ENCODE results near the gene TMOD1. TPM values are rescaled to one million over a fixed set of nuclear protein-coding genes. Genes with fewer than 3 reads are reported as not detected.
"Not testable (repeated sequence)": the region's sequence is repeated elsewhere in the genome, so short reads cannot be mapped to it uniquely, and the experiment has no call there.

TMOD1 gene
- total RNA-seq, 1 donor from 2014 or later = 0.49 TPM

DNA sequence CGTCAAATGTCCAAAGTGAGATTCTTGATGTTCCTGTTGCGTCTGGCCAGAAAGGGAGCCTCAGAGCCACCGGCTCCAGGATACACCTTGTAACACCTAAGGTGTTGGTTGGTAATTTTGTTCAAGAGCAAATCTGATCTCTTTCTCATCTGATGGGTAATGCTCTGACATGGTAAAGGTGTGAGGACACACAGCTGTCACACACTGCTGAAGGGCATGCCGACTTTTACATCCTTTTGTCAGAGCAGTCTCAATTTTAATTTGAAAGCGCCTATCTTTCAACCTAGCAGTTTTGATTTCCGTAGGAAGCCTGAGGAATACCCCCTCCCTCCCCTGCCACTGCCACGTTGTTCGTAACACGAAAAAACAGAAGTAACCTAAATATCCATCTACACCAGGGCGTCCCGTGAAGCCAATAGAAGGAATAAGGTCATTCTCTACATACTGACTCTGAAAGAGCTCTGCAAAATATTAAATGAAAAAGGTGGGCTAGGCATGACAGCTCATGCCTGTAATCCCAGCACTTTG, 74.3 kb downstream of the TMOD1 start:
- H3K27me3 Mint-ChIP-seq (ENCODE audit: low read depth) = peaks cover 15% of the 10 kb centered on the region
- no peak for DNase-seq (ENCODE audit: low spot score in 2 of 2, unreplicated experiment in 2 of 2)
- no peaks in the 10 kb centered on the region for H3K4me1 Mint-ChIP-seq
- TF ChIP-seq CTCF (IDR thresholded peaks at IDR 0.05; ENCODE audit: unreplicated experiment) = no peak
- no peak overlapping the region for H3K27ac Mint-ChIP-seq
- H3K4me3 Mint-ChIP-seq = no peak overlapping the region
- H3K36me3 Mint-ChIP-seq = no peaks in the 10 kb centered on the region
- H3K9me3 Mint-ChIP-seq = no peaks in the 10 kb centered on the region

GRCh38 chr9:97577051-97577450, 75.6 kb downstream of the TMOD1 start:
- Mint-ChIP-seq H3K27me3 (ENCODE audit: low read depth) (peaks cover 15% of the 10 kb centered on the region), H3K4me3 (no peak overlapping the region), H3K36me3 (no peaks in the 10 kb centered on the region), H3K4me1 (no peaks in the 10 kb centered on the region), H3K27ac (no peak overlapping the region), H3K9me3 (no peaks in the 10 kb centered on the region)
- no peak for DNase-seq (ENCODE audit: low spot score in 2 of 2, unreplicated experiment in 2 of 2)
- TF ChIP-seq CTCF (IDR thresholded peaks at IDR 0.05; ENCODE audit: unreplicated experiment) = no peak

DNA sequence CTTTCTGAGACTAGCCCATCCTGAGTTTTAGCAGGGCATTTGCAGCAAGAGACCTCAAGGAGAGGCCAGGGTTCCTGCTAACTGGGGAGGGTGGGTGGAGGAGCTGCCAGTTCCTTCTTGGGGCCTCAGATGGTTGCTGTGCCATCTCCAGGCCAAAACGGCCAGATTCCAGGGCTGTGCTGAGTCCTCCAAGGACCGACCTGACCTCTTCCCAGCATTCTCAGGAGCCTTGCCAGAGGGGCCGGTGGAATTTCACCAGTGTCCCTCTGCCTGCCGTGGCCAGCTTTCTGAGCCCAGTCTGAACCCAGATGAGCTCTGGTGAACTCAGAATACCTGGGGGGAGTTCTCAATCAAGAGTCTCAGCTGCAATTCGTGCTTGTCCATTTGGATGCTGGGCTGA, 77.4 kb downstream of the TMOD1 start:
- Mint-ChIP-seq H3K27me3 (ENCODE audit: low read depth) (peaks cover 15% of the 10 kb centered on the region), H3K36me3 (no peaks in the 10 kb centered on the region), H3K27ac (no peak overlapping the region), H3K9me3 (no peaks in the 10 kb centered on the region), H3K4me3 (no peak overlapping the region), H3K4me1 (no peaks in the 10 kb centered on the region)
- TF ChIP-seq CTCF (IDR thresholded peaks at IDR 0.05; ENCODE audit: unreplicated experiment) = no peak
- no peak for DNase-seq (ENCODE audit: low spot score in 2 of 2, unreplicated experiment in 2 of 2)

DNA sequence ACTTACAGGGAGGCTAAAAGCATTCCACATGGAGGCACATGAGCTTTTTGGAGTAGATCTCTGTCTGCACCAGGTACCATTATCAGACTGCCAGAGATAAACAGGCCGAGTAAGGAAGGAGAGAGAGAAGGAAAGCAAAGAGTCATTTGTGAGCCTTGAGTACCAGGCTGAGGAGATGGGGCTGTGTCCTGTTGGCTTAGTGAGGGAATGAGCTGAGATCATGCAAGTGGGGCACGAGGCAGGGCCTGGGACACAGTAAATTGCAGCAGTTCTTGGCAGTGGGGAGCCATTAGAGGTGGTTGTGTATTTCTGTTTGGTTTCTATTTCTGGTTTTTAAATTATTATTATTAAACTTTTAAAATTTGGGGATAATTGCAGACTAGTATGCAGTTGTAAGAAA, 78.4 kb downstream of the TMOD1 start:
- no peaks in the 10 kb centered on the region for H3K4me1 Mint-ChIP-seq
- no peak overlapping the region for H3K27ac Mint-ChIP-seq
- DNase-seq (ENCODE audit: low spot score in 2 of 2, unreplicated experiment in 2 of 2) = no peak
- no peaks in the 10 kb centered on the region for H3K36me3 Mint-ChIP-seq
- peaks cover 15% of the 10 kb centered on the region for H3K27me3 Mint-ChIP-seq (ENCODE audit: low read depth)
- TF ChIP-seq CTCF (IDR thresholded peaks at IDR 0.05; ENCODE audit: unreplicated experiment) = no peak
- H3K4me3 Mint-ChIP-seq = no peak overlapping the region
- no peaks in the 10 kb centered on the region for H3K9me3 Mint-ChIP-seq

- H3K36me3 Mint-ChIP-seq; H3K27me3 Mint-ChIP-seq (ENCODE audit: low read depth); DNase-seq (ENCODE audit: low spot score in 2 of 2, unreplicated experiment in 2 of 2); H3K4me1 Mint-ChIP-seq; H3K9me3 Mint-ChIP-seq; H3K27ac Mint-ChIP-seq; H3K4me3 Mint-ChIP-seq: not testable (repeated sequence)
Observed at GRCh38 chr9:97581590-97581989, 80.1 kb downstream of the TMOD1 start.

DNA sequence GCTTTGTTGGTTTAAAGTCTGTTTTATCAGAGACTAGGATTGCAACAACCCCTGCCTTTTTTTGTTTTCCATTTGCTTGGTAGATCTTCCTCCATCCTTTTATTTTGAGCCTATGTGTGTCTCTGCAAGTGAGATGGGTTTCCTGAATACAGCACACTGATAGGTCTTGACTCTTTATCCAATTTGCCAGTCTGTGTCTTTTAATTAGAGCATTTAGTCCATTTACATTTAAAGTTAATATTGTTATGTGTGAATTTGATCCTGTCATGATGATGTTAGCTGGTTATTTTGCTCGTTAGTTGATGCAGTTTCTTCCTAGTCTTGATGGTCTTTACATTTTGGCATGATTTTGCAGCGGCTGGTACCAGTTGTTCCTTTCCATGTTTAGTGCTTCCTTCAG, 83.3 kb downstream of the TMOD1 start:
- not testable (repeated sequence) for H3K36me3 Mint-ChIP-seq; H3K27me3 Mint-ChIP-seq (ENCODE audit: low read depth); H3K4me1 Mint-ChIP-seq; H3K27ac Mint-ChIP-seq; H3K4me3 Mint-ChIP-seq; DNase-seq (ENCODE audit: low spot score in 2 of 2, unreplicated experiment in 2 of 2)
- peaks cover 11% of the 10 kb centered on the region for H3K9me3 Mint-ChIP-seq

GRCh38 chr9:97586909-97587308, 85.4 kb downstream of the TMOD1 start:
- not testable (repeated sequence) for H3K4me1 Mint-ChIP-seq; H3K27ac Mint-ChIP-seq; H3K4me3 Mint-ChIP-seq; H3K36me3 Mint-ChIP-seq; DNase-seq (ENCODE audit: low spot score in 2 of 2, unreplicated experiment in 2 of 2); H3K27me3 Mint-ChIP-seq (ENCODE audit: low read depth)
- H3K9me3 Mint-ChIP-seq = peaks cover 11% of the 10 kb centered on the region
